Activated T-cell treated with anti-CD3 and anti-CD28 coated beads for 48 hours (primary cell): ENCODE measurements around the gene RIPK4.

Source experiments
- DNase-seq: peaks from one replicate; pipeline ENCODE4 v3.0.0-alpha.2; 2020; ENCODE audit warnings: low read depth

The RIPK4 gene

DNA sequence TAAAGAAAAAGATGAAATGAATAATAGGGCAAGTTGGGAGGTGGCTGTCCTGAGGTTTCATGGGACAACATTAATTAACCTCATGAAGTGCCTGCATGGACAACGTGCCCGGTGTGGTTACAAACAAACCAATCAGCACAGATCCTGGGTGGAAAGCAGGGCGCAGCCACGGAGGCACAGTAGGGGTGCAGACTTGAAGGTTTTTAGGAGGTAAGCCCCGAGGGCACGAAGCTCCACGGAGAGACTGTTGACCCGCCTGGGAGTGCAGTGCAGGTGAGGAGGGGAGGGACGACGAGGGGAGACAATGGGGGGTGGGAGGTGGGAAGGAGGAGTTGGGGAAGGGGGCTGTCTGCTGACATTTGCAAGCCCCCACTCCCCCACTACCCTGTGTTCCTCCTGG, 2.3 kb upstream of the RIPK4 start:
- DNase-seq, result no peak

DNA sequence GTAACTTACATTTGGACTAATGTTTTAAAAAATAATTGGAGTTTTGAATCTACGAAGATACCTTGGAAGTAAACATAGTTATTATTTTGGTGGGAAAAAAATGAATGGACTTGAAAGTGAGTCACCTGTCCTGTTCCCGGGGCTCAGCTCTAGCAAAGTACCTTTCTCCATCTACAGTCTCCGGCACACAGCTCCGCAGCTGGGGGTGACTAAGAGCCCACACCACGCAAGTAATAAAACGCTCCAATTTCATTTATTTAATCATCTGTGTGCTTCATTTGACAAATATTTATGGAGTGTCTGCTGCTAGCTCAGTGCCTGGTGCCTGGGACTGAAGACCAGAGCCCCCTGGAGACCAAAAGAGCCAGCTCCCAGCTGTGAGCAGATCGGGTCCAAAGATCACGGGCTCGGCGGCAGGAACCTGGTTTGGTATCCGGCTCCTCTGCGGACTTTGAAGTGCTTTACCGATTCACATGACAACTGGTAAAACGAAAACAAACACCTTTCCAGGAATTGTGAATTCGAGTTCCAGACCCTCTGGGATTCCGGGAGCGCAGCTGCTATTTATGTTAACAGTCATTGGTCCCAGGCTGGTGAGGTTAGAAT, 1.7 kb upstream of the RIPK4 start:
- DNase-seq, result no peak

DNA sequence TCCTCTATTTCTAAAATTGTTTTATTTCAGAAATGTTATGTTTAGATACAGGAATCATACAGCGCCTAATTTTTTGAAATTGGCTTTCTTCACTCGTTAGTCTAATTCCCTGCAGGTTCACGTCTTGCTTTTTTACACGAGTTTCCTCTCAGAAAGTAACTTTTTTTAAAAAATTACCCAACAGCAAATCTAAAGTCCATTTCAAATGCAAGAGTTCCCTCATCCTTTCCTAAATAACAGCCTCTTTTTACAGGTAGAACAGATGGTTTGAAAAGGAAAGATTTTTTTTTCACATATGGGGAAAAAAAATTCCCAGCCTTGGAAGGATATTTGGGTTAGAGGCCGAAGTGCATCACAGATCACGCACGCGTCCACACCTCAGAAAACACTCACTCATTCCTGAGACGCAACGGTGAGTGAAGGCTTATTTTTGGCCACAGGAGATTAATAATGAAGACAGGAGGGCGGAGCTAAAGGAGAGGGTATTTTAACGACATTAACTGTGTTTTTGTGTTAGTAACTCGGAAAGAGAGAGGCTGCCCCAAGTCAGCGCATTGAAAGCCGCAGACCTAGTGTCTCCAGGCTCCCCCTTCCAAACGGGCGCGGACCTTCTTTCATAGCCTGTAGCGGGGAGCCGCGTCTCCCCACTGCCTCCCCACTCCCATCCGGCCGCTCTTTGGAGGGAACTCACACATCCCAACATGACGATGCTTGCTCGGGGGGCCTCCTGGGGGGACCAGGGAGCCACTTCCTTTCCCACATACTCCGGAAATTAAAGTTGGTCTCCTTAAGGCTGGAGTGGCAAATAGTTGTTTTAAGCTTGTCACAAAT, 969 bp upstream of the RIPK4 start:
- DNase-seq, result no peak

DNA sequence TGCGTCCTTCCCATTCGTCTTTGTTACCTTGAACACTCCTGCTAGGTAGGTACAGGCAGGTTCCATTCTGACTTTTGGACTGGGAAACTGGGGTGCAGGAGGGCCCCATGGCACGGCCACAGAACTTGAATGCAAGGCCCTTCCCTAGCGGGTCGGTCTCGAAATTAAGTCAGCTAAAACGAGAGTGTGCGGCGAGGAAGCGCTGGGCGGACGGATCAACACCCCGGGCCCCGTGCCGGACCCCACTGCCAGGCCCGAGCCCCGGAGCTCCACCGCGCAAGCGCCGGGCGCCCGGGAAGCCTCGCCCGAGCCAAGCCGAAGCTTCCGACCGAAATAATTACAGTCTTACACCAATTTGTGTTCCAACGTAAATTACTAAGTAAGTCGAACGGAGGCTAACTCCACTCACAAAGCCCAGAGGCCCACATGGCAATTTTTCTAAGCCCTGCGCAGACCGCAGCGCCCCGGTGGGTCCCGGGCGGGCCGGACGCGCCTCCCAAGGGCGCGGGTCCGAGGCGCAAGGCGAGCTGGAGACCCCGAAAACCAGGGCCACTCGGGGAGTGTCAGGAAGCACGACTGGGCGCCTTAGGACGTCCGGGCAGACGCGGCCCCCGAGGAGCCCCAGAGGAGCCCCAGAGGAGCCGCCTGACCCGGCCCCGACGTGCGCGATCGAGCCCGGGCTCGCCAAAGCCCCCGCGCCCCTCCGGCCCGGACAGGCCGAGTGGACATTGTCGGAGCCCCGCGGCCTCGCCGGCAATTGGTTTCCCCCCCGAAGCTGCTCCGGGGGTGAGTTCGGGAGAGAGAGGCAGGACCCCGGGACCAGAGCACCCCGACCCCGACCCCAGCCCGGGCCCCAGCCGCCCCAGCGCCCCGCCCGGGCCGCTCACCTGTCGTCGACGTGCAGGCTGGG, 624 bp downstream of the RIPK4 start:
- no peak for DNase-seq

DNA sequence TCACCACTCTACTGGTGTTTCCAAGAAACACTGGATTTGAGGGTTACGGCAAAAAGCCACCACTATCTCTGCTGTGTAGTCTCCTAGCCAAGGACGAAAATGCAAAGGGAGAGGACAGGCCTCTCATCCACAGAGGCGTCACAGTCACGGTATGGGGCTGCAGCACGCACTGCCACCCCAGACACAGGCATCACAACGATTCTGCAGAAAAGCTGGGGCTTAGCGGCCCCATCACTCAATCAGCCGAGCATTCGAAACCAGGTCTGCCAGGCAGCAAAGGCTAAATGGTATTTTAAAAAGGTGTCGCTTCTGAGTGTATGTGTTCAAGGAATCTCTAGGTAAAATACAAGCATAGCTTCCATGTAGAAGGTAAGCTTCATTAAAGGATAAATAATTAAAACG, 1.4 kb downstream of the RIPK4 start:
- DNase-seq, result no peak

DNA sequence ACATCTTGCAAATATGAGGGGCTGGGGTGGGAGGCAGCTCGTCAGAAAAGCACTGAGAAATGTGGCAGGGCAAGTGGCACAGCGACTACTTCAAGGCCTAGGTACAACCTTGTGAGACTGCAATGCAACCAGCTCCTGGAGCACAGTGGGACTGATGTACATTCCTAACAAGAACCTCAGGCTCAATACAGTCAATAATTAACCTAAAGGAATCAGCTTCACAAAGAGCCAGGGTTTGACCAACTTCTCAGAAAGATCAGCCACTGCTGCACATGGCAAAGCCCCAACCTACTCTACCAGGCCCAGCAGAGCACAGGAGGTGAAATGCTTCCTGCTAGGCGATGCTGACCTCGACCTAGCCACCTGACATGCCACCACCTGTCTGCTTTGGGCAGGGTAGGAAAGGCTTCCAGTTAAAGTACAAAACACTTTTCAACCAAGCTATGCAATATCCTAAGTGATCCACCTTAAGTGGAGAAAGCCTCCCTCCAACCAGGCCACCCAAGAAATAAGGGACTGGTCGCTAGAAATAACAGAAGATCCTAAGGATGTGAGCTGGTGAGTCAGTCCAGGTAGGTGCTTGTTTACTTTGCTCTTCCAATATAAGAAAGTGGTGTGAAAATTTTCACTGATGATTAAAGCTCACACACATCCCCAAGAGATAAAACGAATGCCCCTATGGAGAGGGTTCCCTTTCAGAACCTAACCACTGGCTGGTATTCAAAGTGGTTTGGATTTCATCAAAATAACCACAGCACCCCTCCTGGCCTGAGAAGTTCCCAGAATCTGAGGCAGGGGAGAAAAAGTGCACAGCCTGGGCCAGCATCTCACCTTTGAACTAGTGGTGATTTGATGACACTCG, 2.1 kb downstream of the RIPK4 start:
- DNase-seq, result no peak

DNA sequence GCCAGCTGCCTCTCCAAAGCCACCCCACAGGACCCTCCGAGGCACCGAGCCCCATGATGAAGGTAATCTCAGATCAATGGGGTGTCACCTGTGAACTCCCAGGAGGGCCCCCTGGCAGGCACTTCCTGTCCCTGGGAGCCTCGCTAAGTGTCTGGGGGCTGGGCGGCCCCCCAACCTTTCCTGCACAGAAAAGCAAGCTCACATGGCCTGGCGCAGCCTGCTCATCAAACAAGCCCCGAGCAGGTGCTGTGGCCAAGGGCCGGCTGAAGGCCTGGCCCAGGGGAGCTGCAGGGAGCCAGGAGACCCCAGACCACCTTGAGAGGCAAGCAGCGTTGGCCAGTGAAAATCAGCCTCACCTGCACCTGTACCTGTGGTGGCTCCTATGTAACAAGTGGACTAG, 2.9 kb downstream of the RIPK4 start:
- no peak for DNase-seq

DNA sequence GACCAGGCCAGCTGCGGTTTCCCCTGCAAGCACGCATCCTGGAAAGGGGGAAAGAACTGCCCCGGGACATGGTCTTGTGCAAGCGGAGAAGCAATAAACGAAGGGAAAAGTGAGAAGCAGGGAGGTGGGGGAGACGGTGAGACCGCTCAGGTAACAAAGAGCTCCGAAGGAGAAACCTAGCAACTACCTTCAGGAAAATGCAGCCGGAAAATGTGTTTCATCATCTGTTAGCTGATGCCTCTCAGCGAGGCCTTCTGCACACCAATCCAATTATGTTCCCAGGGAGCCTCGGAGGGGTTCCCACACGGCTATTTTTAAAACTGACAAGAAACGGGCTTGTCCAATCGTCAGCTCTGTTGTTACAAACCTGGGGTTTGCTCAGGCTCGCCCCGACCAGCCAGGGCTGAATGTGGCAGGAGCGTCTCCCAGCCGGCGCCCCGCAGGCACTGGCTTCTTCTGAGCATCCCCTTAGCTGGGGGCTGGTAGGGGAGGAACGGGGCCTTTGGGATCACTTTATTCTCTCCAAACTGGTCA, 3.4 kb downstream of the RIPK4 start:
- no peak for DNase-seq

DNA sequence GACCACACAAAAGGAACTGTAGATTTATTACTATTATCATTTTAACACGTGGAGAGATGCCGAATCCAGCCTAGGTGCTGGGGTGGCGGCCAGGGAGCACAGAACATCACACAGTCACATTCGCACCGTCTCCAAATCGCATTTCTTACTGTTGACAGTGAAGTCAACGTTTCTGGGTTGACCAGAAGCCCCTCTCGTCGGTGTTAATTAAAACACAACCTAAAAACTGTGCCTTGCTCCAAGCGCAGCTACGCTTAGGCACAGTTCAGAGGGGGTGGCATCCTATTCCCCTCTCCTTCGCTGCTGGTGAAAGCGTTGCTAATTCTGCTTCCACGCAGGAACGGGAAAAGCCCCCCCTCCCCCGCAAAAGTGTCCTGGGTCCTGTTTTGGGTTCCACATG, 4.1 kb downstream of the RIPK4 start:
- DNase-seq, result no peak

DNA sequence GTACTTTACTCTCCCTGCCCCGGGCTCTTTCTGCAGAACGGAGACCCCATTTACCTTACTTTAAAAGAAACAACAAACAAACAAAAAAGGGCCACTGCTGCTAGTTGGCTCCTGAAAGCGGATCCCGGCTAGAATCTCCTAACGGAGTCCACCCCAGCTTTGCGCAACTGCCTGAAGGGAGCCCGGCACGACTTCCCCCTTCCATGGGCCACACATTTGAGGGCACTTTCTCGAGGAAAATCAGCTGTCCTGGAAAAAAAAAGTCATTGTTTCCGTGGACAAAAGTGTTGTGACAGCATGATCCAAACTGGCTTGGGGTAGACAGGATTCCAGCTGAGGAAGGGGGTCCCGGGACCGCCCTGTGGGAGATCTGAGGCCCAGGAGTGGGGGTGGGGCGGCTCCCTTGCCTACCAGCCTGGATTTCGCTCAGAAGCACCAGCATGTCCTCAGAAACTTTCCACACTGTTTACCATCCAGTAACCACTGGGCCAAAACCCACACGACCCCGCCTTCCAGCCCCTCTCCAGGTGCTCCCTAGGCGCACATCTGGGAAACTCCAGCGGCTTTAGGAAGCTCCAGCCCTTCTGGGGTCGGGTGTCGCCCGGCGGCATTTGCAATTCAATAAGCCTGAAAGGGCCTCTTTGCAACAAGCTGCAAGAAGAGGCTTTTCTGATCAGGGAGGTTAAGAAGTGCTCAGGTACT, 4.8 kb downstream of the RIPK4 start:
- no peak for DNase-seq

DNA sequence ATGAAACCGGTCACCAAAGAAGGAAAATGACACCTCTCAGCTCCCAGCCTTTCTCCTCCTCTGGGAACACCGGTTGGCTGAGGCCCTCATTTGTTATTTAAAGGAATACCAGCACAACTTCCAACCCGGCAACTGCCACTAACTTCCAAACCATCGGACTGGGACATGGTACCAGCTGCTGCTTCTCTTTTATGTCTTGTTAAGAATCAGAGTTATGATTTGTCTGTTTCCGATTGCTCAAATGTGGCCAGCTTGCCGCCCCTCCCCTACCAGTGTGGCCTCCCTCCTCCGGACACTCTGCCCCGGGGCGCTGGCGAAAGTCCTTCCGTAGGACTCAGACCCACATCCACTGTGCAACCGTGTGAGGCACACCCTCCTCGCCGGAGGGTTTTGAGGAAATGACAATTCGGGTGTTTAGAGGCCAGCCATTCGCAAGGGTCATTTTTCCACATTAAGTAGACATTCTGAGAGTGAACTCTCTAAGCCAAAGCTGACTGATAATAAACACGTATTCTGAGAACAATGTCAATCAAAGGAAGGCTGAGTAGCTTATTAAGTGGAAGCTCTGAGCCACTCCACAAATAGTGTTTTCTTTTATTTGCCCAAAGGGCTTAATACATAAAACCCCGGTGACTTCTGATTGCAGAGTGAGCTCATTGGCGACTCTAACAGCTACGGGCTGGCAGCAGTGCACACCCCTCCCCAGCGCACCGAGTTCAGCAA, 5.5 kb downstream of the RIPK4 start:
- DNase-seq, result no peak

DNA sequence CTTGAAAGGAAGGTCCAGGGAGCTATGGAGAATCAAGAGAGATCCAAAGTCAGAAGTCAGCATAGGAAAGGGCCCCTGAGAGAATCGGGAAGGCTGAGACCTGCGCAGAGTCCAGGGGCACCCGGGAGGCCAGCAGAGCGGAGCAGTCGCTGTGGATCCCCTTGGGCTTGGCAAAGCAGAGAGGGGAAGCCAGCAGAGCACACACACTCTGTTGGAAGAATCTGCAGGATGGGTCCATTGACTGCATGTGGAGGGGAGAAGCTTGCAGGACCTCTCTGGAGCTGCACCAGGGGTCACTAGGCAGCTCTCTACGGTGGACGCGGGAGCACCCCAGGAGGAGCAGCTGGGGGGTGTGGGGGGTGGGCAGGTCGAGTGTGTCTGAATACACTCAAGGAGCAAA, 6.4 kb downstream of the RIPK4 start:
- no peak for DNase-seq

DNA sequence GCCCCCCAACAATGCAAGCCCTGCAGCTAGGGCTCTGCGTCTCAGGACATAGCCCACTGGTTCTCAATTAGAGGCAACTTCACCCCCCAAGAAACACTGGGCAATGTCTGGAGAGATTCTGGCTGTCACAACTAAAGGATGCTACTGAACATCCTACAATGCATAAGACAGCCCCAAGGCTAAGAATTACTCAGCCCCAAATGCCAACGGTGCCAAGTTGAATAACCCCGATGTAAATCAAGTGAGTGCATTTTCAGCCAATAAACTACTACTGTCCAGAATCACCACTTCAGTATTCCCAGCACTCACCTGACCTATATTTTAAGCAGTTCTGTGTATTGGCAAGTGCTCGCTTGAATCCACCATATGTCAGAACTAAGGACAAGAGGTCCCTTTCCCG, 6.9 kb downstream of the RIPK4 start:
- DNase-seq, result no peak

DNA sequence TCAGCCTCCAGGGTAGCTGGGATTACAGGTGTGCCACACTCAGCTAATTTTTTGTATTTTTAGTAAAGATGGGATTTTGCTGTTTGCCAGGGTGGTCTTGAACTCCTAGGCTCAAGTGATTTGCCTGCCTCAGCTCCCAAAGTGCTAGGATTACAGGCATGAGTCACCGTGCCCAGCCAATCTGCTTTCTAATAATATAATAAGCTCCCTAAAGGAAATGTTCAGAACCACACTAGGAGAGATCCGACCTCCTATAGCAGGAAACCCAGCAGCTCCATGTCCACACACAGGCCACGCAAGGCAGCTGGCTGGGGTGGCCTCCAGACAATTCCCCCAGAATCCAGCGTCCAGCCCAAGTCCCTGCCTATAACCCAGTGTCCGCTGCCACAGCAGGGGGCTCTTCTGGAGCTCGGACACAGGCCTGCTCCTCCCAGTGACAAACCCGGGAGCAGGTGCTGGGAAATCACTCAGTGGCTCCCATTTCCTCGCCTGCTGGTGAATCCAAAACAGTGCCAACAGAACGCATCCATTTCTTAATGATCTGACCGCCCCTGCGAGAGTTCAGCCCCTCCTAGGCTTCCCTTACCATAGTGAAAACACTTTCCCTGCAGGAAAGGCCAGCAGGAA, 7.5 kb downstream of the RIPK4 start:
- no peak for DNase-seq

DNA sequence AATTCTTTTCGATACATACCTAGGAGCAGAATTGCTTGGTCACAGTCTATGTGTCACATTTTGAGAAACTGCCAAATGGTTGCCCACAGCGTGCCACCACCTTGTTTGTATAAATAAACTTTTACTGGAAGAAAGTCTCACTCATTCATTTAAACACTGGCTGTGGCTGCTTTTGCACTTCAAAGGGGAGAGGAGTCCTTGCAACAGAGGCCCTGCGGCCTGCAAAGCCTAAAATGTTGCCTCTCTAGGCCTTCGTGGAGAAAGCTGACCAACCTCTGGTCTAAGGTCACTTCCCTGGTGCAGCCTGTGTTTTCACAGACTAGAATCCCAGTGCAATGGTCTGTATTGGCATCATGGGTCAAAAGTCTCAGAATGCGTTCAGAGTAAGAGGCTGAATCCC, 8.3 kb downstream of the RIPK4 start:
- no peak for DNase-seq

DNA sequence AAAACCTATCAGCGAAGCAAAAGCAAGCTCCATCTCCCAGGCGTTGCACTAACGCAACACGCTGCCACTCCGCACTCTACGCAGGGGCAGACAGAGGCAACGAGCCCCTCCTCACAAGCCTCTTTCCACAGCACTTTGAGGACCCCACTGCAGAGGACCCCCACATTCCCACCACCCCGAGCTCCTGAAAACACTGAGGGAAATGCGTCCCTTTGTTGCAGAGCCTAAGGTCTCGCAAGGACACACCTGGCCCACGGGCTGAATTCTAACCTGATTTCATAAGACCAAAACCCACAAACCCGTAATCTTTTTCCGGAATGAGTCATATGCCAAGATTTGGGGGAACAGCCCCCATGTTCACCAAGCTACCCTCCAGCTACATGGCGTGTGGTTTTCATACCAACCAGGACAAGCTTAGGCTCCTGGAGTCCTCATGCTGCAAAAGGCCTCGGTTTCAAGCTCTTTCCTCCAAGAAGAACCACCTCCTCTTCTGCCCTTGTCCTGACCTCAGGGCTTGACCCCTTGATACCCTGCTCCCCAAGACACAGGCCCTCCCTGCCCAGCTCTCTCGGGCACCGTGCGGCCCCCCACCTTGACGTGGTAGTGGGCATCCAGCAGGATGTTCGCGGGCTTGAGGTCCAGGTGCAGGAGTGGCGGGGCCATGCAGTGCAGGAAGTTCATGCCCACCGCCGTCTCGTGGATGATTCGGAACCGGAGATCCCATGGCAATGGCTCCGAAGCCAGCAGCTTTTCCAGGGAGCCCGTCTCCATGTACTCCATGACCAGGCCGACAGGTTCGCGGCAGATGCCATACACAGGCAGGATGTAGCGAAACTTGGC, 10.7 kb downstream of the RIPK4 start:
- DNase-seq, result no peak

DNA sequence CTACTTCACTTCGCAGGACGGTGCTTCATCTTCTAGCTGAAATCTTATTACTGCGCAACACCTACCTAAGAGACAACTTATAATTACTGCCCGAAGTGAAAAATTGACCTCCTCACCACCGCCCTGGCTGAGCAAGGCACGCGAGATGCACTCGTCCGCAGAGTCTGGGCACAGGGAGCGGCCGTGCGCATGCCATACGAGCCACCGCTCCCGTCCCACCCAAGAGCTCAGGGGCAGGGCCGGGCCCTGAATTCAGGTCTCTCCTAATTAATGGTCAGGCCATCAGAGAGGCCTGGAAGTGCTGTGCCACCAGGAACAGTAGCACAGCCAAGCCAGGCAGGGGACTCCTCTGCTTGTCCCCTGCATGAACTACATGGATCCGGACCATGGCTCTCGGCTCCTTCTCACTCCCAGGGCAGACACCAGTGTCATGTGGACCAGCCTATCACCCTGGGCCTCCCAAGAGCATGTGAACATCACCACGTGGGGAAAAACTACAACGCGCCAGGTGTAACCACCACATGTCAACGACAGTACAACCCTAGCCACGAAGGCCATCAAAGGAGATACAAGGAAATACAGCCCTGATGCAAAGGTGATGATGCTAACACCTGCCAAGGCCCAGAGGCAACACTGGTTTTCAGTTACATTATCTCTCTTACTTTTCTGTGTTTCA, 11.5 kb downstream of the RIPK4 start:
- DNase-seq, result no peak

DNA sequence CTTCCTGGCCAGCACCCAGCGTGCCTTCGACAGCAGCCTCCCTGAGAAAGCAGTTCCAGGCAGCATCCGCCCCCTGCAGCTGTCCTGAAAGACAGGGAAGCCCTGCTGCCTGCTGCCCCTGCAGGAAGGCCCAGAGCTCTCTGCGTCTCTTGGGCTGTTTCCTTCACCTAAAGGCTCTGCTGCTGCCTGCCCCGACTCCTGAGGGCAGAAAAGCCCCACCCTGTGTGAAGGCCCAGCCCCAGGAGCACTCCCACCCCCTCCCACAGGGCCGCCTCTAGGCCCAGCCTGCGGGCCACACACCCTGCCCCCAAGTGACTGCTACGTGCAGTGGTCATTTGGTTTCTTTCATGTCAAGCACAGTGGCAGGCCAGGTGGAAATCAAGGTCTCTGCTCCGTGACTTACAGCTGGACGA, 12.4 kb downstream of the RIPK4 start:
- DNase-seq, result no peak
